GM19452 (cell line): ENCODE measurements around the gene CYSRT1.
A peak's percentile ranks its signal among the peaks of the same experiment; 100 is the strongest.

Source experiments
- ATAC-seq: cut with Tn5 transposase; IDR thresholded peaks from one replicate; pipeline ENCODE4 v1.9.1; 2021; ENCODE audit not compliant: unreplicated experiment

The CYSRT1 gene

DNA sequence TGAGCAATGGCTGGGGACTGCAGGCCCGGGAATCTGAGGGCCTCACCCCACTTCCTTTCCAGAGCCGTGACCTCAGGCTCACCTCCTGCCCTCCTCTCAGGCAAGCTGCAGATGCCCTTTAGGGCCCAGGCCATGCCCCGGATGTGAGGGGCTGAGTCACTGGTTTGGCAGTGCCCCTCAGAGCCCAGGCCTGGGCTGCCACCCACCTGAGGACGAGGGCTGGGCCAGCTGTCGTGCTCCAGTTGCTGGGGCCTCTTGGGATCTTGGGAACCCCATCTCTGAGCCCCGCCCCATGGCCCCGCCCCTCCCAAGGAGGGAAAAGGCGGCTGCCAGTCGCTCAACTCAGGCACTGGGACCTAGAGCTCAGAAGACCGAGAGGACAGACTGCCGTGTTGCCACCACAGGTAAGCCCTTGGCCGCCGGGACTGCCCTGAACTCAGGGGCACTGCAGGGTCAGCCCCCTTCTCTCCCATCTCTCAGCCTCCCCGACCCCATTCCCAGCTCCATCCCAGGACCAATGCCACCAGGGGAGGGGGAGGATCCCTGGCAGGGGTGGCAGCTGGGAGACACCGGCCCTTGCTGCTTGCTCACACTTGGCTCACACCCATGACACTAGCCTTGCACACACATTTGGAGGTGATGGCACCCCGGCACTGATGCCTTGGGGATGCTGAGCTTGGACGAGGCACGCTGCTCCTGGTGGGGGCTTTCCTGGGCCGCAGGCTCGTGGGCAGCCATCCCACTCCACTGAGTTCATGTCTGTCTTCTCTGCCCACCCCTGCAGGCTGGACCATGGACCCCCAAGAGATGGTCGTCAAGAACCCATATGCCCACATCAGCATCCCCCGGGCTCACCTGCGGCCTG, at the start of gene CYSRT1:
Gene CYSRT1 (plus strand): TSS at position 345 of the 865 bp plus-strand sequence. CDS start 448 bp downstream, at position 793.
- ATAC-seq, result no peak

GRCh38 chr9:137175345-137175961, 49.5 kb upstream of the CYSRT1 start:
- ATAC-seq, result no peak

DNA sequence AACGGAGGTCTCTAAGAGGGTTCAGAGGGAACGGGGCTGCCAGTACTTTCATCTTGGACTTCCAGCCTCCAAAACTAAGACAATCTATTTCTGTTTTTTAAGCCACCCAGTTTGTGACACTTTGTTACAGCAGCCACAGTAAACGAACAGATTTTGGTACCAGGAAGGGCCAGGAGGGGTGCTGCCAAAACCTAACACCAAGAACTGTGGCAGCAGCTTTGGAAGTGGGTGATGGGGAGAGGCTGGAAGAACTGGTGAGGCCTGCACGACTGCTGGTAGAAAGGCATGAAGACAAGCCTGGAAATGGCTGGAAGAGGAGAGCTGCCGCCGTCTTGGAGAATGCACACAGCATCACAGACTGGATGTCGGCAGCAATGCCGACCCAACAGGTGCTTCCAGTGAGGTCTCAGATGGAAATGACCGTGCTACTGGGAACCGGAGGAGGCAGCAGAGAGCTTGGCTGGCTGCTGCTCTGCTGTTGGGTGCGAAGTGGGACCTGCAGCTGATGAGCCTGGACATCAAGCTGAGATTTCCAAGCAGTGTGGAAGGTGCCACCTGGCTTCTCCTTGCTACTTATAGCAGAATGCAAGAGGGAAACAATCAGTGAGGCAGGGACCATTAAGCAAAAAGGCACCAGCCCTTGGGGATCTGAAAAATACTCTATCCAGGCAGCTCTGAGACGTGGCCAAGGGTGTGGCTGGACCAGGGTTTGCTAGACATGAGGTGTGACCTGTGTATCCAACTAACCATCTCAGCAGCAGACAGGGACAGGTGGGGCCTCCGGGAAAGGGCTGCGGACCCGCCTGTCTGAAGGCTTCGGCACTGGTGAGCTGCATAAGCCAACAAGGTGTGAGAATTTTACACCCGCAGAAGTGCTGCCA, 48.4 kb upstream of the CYSRT1 start:
- ATAC-seq, result no peak

DNA sequence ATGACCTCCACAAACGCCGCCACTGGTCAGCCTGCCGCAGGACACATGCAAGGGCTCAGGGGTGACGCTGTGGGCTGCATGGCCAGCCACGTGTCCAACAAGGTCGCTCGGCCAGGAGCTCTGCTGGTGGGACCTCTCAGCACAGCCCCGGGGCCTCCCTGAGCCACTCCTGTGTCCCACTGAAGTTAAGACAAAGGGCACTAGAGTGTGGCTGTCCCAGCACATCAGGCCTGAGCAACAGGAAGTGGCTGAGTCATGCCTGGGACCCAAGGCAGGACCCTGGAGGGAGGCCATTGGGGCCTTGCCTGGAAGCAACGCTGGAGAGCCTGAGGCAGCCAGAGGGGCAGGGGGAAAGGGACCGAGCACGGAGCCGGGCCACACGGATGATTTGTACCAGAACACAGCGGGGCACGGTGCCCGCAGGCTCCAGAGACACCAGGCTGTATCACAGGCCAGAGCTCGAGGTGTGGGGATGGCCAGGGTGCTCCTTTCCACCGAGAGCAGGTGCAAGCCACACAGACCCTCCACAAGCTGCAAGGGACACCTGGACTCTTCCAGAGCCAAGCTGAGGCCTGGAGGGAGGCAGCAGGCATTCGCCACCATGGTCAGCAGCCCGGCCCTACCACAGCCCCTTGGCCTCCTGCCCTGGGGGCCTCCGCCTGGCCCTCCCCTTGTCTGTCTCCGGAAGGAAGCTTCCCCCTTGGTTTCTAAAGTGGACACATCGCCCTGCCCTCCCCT, 46.6 kb upstream of the CYSRT1 start:
- no peak for ATAC-seq

DNA sequence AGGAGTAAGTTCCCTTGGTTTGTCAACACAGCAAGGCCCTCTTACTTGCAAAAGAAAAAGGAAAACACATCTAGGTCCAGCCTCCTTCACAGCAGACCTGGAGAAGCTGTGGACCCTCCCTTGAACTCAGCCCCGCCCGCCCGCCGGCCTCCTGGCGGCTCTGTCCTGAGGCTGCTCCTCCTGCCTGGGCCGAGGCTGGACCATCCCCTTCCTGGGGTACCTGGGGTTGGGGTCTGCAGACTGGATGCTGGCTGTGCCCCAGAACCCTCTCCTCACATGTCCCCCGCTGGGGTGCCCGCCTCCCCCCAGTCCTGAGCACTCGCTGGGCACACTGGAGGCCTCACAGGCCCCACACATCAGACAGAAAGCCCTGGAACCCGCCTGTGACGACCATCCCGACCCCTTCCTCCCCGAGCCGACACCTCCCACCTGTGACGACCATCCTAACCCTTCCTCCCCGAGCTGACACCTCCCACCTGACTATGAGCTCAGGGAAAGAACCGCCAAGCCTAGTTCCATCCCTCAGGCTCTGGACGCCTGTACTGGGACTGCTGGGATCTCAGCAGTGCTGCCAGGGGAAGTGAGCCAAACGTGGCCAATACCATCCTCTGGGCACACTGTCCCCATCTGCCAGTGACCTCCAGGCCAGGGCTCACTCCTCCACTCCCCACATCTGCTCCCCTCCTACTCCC, 45.9 kb upstream of the CYSRT1 start:
- ATAC-seq, result no peak

- no peak for ATAC-seq
Measured at GRCh38 chr9:137179761-137180160, 45.2 kb upstream of the CYSRT1 start.

GRCh38 chr9:137180491-137180890, 44.5 kb upstream of the CYSRT1 start:
- ATAC-seq, result no peak

DNA sequence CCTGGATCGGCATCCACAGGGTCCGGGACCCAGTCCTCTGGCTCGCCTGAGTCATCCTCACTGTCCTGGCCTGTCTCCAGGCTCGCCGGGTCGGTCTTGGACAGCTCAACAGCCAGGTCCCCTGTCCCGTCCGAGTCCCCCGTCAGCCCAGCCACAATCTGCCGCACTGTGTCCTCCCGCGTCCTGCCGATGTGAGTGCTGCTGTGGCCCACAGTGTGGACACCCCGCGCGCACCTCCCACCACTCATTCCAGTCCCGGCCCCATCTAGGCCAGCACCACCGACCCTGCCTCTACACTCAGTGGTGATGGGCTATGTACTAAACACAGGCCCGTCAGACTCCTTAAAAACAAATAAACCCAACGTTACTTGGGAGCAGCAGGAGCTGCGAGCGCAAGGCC, 43.3 kb upstream of the CYSRT1 start:
- no peak for ATAC-seq

- no peak for ATAC-seq
Measured at GRCh38 chr9:137182836-137183235, 42.1 kb upstream of the CYSRT1 start.

- ATAC-seq, result no peak
Measured at GRCh38 chr9:137183980-137184595, 40.9 kb upstream of the CYSRT1 start.

GRCh38 chr9:137184881-137185660, 39.9 kb upstream of the CYSRT1 start:
- ATAC-seq, result no peak

- ATAC-seq, result no peak
Measured at GRCh38 chr9:137185921-137186320, 39.1 kb upstream of the CYSRT1 start.

- no peak for ATAC-seq
Measured at GRCh38 chr9:137186385-137186784, 38.6 kb upstream of the CYSRT1 start.

GRCh38 chr9:137187386-137187785, 37.6 kb upstream of the CYSRT1 start:
- ATAC-seq, result no peak

DNA sequence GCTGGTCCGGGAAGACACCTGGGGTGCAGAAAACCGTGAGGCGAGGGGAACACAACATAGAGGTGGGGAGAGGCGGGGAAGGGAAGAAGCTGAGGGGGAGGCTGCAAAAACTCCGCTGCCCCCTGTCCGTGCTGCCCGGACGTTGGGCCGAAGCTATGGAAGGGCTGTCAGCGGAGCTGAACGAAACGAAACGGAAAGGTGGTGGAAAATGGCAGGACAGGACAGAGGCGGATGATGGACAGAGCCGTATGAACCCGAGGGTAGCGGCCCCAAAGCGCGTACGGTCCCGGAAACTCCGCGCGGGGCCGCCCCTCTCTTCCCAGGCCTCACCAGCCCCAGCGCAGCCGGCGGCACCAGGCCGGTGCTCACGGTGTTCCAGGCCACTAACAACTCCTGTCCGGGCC, 36.9 kb upstream of the CYSRT1 start:
- peak; percentile 5 for ATAC-seq

GRCh38 chr9:137188490-137189296, 36.3 kb upstream of the CYSRT1 start, which contains the start of the genes ANAPC2 and SSNA1:
Gene ANAPC2, minus strand, starts transcription at chr9:137188560. Its CDS starts 28 bp downstream, at chr9:137188532.
Gene SSNA1, plus strand, starts transcription at chr9:137188676. Its CDS starts 51 bp downstream, at chr9:137188727.
- ATAC-seq, result peak; percentile 80

GRCh38 chr9:137189297-137190295, 35.4 kb upstream of the CYSRT1 start:
- ATAC-seq, result no peak
